Left colon (tissue), 2 donors: Measurements from ENCODE around the gene DNHD1. TPM values are rescaled to one million over a fixed set of nuclear protein-coding genes. Genes with fewer than 3 reads are reported as not detected.
A peak's percentile ranks its signal among the peaks of the same experiment; 100 is the strongest.

Source experiments
- ATAC-seq: fragments of 200-7000 bp; cut with Tn5 transposase; one replicate; pipeline ENCODE4 v1.9.1; 2020; ENCODE audit warnings: mild to moderate bottlenecking, moderate library complexity
- DNase-seq, 2 donors: peaks; one replicate each; pipeline ENCODE4 v3.0.0-alpha.2; 2020
- intact Hi-C, 2 donors: fragments of 100-400 bp; cut with DNase I in 1 of 2; cut with micrococcal nuclease in 1 of 2; formaldehyde crosslinking; loops; one replicate each; pipeline versions ENCODE4 v1.11.2 to v1.14.0; 2022; cut with DNase I, micrococcal nuclease
- total RNA-seq, 2 donors: library from RNA; stranded (reverse); fragmentation: NEBNext Ultra II Directional; extraction: Animal tissue kit (Norgen Biotek cat#: 25700); gene quantifications; one replicate each; pipeline ENCODE4 v1.2.1, GENCODE V29; 2021
- donor health status: DM: no; HTN: no; CAD: no.
- donor health status: DM: yes; HTN: yes; CAD: no.

The DNHD1 gene
- total RNA-seq, 2 donors from 2014 or later, result 11.8 to 18.9 TPM

GRCh38 chr11:6571434-6572008 is 74.4 kb downstream of the DNHD1 start:
- intact Hi-C loops, result no loop called here
- ATAC-seq (no peak), DNase-seq (no peak)

GRCh38 chr11:6572215-6572614 is 75.1 kb downstream of the DNHD1 start:
- intact Hi-C loops, result no loop called here
- ATAC-seq (no peak), DNase-seq (no peak)

- intact Hi-C loops, result no loop called here
- ATAC-seq, result no peak
- no peak for DNase-seq
These were observed 78.0 kb downstream of the DNHD1 start for GRCh38 chr11:6574816-6575715.

GRCh38 chr11:6576471-6577373 is 79.6 kb downstream of the DNHD1 start:
- DNase-seq (no peak), ATAC-seq (no peak)
- intact Hi-C loops, result no loop called here

- ATAC-seq, result no peak
- no peak for DNase-seq
- intact Hi-C loops, result no loop called here
These were observed 81.1 kb downstream of the DNHD1 start for GRCh38 chr11:6578134-6578533.

GRCh38 chr11:6579681-6580080 is 82.6 kb downstream of the DNHD1 start:
- no peak for DNase-seq
- intact Hi-C loops, result no loop called here
- no peak for ATAC-seq

- intact Hi-C loops, result no loop called here
- DNase-seq (no peak), ATAC-seq (no peak)
These were observed 86.5 kb downstream of the DNHD1 start for GRCh38 chr11:6583584-6583983.

- no peak for ATAC-seq
- no peak for DNase-seq
- intact Hi-C loops, result no loop called here
These were observed 87.4 kb downstream of the DNHD1 start for GRCh38 chr11:6584528-6584927.

GRCh38 chr11:6586434-6587359 is 89.6 kb downstream of the DNHD1 start:
- ATAC-seq, result peak; percentile 9
- DNase-seq, result no peak
- intact Hi-C loops, result no loop called here

- DNase-seq (peak in 1 of 2 donors; percentile 61), ATAC-seq (no peak)
- intact Hi-C loops, result no loop called here
These were observed 90.4 kb downstream of the DNHD1 start for GRCh38 chr11:6587360-6587953.

- ATAC-seq (no peak), DNase-seq (no peak)
- intact Hi-C loops, result no loop called here
These were observed 90.9 kb downstream of the DNHD1 start for GRCh38 chr11:6588018-6588417.

GRCh38 chr11:6594142-6594768 is 97.2 kb downstream of the DNHD1 start:
- no peak for ATAC-seq
- intact Hi-C loops, result no loop called here
- no peak for DNase-seq

- no peak for DNase-seq
- intact Hi-C loops, result no loop called here
- ATAC-seq, result no peak
These were observed 99.3 kb downstream of the DNHD1 start for GRCh38 chr11:6596239-6596877.

GRCh38 chr11:6598555-6598954 is 101.5 kb downstream of the DNHD1 start:
- intact Hi-C loops, result no loop called here
- ATAC-seq (no peak), DNase-seq (no peak)

GRCh38 chr11:6599449-6599848 is 102.4 kb downstream of the DNHD1 start:
- intact Hi-C loops, result no loop called here
- DNase-seq, result no peak
- no peak for ATAC-seq

- ATAC-seq (no peak), DNase-seq (no peak)
- intact Hi-C loops, result no loop called here
These were observed 102.9 kb downstream of the DNHD1 start for GRCh38 chr11:6599881-6600390.

- intact Hi-C loops, result no loop called here
- DNase-seq (no peak), ATAC-seq (no peak)
These were observed 104.0 kb downstream of the DNHD1 start for GRCh38 chr11:6601041-6601461.
